Mammary epithelial cell (primary cell): ENCODE results near the gene SPSB4.

Experiments
- EZH2 ChIP-seq: IDR thresholded peaks from 2 replicates; pipeline ENCODE4 v1.6.1; 2012; ENCODE audit warnings: low read length, inconsistent platforms, borderline replicate concordance
- TF ChIP-seq, protein P1 (sequence below), 2 donors: IDR thresholded peaks in 1 of 2; conservative IDR thresholded peaks in 1 of 2; 2 replicates each; pipeline ENCODE4 v1.5.1; 2011 to 2012; ENCODE audit warnings: inconsistent platforms in 2 of 2, low read length in 2 of 2, mild to moderate bottlenecking in 2 of 2, control low read depth in 1 of 2, low read depth in 1 of 2; ENCODE audit not compliant: insufficient read depth in 1 of 2; ENCODE audit errors: extremely low read depth in 1 of 2

DNA sequence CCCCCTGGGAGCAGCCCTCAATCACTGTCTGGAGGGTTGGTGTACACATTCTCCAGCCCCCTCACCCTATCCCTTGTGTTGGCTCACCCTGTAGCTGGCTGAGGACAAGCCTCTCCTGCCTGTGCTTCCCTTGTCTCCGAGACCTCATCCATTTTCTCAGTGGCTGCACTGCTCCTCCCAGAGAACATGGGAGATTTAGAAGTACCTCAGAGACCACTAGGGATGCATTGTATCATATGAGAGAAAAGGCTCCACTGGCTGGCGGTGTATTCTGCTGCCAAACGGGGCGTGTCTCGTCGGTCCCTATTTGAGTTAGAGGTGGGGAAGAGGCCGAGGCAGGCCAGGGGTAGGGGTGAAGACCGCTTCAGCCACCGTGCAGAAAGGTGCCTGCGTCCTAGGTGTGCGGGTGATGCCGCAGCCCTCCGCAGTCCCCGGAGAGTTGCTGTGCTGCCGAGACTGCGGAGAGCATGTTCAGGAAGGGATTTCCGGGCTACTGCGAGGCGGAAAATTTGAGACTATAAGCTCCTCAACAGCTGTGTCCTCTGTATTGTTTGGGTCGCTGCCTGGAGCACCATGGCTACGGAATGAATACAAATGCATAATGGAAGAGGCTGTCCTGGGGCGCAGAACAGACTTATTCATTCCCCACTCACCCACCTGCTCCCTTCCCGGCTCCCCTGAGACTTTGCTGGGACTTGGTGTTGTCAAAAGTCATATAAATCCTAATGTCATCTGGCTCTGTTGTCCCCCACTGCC, 43.8 kb downstream of the SPSB4 start:
- TF ChIP-seq, protein P1, sequence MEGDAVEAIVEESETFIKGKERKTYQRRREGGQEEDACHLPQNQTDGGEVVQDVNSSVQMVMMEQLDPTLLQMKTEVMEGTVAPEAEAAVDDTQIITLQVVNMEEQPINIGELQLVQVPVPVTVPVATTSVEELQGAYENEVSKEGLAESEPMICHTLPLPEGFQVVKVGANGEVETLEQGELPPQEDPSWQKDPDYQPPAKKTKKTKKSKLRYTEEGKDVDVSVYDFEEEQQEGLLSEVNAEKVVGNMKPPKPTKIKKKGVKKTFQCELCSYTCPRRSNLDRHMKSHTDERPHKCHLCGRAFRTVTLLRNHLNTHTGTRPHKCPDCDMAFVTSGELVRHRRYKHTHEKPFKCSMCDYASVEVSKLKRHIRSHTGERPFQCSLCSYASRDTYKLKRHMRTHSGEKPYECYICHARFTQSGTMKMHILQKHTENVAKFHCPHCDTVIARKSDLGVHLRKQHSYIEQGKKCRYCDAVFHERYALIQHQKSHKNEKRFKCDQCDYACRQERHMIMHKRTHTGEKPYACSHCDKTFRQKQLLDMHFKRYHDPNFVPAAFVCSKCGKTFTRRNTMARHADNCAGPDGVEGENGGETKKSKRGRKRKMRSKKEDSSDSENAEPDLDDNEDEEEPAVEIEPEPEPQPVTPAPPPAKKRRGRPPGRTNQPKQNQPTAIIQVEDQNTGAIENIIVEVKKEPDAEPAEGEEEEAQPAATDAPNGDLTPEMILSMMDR (conservative IDR thresholded peaks at IDR 0.05 in 1 of 2, IDR thresholded peaks at IDR 0.05 in 1 of 2; ENCODE audit: extremely low read depth in 1 of 2, insufficient read depth in 1 of 2, low read depth in 1 of 2, low read length in 2 of 2) = no peak
- no peak for TF ChIP-seq EZH2
